ENCODE results near the gene GALNT2. TPM values are rescaled to one million over a fixed set of nuclear protein-coding genes. Genes with fewer than 3 reads are reported as not detected.

Gene GALNT2
- total and polyA plus RNA-seq, 10 of the 15 experiments (the other 5 are each of a cell fraction or from before 2014, with no cell fraction given), result 0.52 to 27.7 (median 16.3) TPM

DNA sequence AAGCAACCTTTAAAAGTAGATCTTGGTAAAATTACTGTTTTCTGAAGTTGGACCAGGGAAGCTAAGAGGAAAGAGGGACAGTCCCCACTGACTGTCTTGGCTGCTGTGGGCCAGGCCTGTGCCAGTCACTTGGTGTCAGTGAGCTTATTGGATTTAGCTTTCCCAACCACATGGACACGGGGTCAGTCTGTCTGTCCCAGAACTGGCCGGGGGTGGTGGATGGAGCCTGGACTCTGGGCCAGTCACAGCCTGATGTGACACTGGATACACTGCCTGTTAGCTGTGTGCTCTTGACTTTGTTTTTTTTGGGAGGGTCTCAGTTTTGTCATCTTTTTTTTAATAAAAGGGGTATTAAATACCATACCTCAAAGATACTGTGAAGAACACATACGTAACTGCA, 96.7 kb downstream of the GALNT2 start (continued):
- no peak for TF ChIP-seq SMARCA5 (IDR thresholded peaks at IDR 0.05)
- TF ChIP-seq, protein P1, sequence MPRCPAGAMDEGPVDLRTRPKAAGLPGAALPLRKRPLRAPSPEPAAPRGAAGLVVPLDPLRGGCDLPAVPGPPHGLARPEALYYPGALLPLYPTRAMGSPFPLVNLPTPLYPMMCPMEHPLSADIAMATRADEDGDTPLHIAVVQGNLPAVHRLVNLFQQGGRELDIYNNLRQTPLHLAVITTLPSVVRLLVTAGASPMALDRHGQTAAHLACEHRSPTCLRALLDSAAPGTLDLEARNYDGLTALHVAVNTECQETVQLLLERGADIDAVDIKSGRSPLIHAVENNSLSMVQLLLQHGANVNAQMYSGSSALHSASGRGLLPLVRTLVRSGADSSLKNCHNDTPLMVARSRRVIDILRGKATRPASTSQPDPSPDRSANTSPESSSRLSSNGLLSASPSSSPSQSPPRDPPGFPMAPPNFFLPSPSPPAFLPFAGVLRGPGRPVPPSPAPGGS (IDR thresholded peaks at IDR 0.05; ENCODE audit: borderline replicate concordance, insufficient read depth, low read depth, low read length, poor library complexity, severe bottlenecking), result no peak
- no peak for TF ChIP-seq TBL1XR1 (IDR thresholded peaks at IDR 0.05; ENCODE audit: low read depth, low read length)
- no peak for TF ChIP-seq ELK1 (IDR thresholded peaks at IDR 0.05; ENCODE audit: low read depth, low read length)
- TF ChIP-seq, protein P2, sequence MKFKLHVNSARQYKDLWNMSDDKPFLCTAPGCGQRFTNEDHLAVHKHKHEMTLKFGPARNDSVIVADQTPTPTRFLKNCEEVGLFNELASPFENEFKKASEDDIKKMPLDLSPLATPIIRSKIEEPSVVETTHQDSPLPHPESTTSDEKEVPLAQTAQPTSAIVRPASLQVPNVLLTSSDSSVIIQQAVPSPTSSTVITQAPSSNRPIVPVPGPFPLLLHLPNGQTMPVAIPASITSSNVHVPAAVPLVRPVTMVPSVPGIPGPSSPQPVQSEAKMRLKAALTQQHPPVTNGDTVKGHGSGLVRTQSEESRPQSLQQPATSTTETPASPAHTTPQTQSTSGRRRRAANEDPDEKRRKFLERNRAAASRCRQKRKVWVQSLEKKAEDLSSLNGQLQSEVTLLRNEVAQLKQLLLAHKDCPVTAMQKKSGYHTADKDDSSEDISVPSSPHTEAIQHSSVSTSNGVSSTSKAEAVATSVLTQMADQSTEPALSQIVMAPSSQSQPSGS (IDR thresholded peaks at IDR 0.05; ENCODE audit: low read length), result no peak
- TF ChIP-seq, protein P3, sequence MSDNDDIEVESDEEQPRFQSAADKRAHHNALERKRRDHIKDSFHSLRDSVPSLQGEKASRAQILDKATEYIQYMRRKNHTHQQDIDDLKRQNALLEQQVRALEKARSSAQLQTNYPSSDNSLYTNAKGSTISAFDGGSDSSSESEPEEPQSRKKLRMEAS (IDR thresholded peaks at IDR 0.05; ENCODE audit: low read depth, low read length), result no peak
- no peak for TF ChIP-seq NKRF (conservative IDR thresholded peaks at IDR 0.05)
- TF ChIP-seq CUX1 (IDR thresholded peaks at IDR 0.05; ENCODE audit: insufficient replicate concordance, low read depth, low read length), result no peak
- no peak for TF ChIP-seq DPF2 (IDR thresholded peaks at IDR 0.05)
- no peak for TF ChIP-seq PML (IDR thresholded peaks at IDR 0.05; ENCODE audit: low read length)
